ENCODE measurements around the gene VDR. TPM values are rescaled to one million over a fixed set of nuclear protein-coding genes. Genes with fewer than 3 reads are reported as not detected.
A peak's percentile ranks its signal among the peaks of the same experiment; 100 is the strongest.

Gene VDR
- total and polyA plus RNA-seq, 2 donors (not counting 1 experiment from before 2014, with no cell fraction given), result 16.2 to 24.4 TPM

DNA sequence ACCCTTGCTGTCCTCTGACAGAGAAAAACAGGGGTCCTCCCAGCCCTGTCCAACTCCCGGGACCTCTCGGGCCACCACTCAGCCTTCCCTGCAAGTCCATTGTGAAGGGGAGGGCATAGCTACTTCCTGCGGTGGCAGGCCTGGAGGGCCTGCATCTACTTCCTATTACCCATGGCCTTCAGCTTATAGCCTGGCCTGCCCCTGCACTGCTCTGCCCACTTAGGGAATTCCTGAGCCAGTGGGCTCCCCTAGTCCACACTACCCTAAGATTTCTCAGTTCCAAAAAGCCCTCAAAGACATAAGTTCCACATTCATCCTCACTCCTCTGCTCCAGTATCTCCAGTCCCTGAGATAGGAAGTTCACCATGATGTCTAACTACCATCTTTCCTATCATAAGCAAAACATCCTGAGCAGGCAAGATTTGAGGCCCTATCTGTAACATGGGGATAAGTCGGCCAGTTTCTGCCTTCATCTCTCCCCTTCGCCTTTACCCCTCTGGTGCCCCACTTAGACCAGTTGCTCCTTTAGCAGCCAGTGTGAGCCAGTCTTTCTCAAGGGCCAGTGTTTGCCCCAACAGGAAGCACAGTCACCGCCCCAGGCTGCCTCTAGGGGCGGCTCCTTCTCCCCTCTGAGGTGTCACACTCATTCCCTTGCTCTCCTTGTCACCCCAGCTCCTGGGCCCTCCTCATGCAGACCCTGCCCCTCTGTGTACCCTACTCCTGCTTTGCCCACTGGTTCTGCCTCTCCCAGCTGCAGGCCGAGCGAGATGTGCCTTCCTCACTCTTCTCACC lies 96.0 kb downstream of the VDR start:
- Histone ChIP-seq H3K27ac (ENCODE audit: insufficient read depth, low read length) (peak overlapping the region; percentile 60), H3K79me2 (ENCODE audit: control insufficient read depth, insufficient read depth, low read length) (peaks cover 88% of the 10 kb centered on the region), H3K9me3 (ENCODE audit: control insufficient read depth, insufficient read depth, low read depth, low read length) (no peaks in the 10 kb centered on the region), H3K36me3 (ENCODE audit: control insufficient read depth, insufficient read depth, low read length) (no peaks in the 10 kb centered on the region), H4K20me1 (ENCODE audit: control insufficient read depth, extremely low read depth, insufficient read depth, low read length) (no peaks in the 10 kb centered on the region), H3K4me3 (replicated peaks in 1 of 4; ENCODE audit: control extremely low read depth in 1 of 4, insufficient read depth in 1 of 4, low read depth in 3 of 4, low read length in 4 of 4) (no peak overlapping the region), H3K4me2 (ENCODE audit: extremely low read depth, insufficient read depth, low read length) (no peak overlapping the region), H3K9ac (ENCODE audit: insufficient read depth, low read length) (no peak overlapping the region), H3K27me3 (ENCODE audit: control insufficient read depth, insufficient read depth, low read length) (no peaks in the 10 kb centered on the region), H3K4me1 (ENCODE audit: control insufficient read depth, extremely low read depth, insufficient read depth, low read length) (peaks cover 62% of the 10 kb centered on the region), H2AFZ (ENCODE audit: low read length) (no peak overlapping the region)
- TF ChIP-seq CTCF (conservative IDR thresholded peaks at IDR 0.05 in 1 of 2, IDR thresholded peaks at IDR 0.05 in 1 of 2; ENCODE audit: low read depth in 1 of 2, low read length in 2 of 2) (peak; percentile 9 to 10), EZH2 (IDR thresholded peaks at IDR 0.05; ENCODE audit: low read length, missing control alignments) (no peak)
- DNase-seq (ENCODE audit: low read depth in 2 of 2), result no peak

- H3K4me2 ChIP-seq (ENCODE audit: extremely low read depth, insufficient read depth, low read length), result no peak overlapping the region
- peaks cover 61% of the 10 kb centered on the region for H3K4me1 ChIP-seq (ENCODE audit: control insufficient read depth, extremely low read depth, insufficient read depth, low read length)
- H3K4me3 ChIP-seq (replicated peaks in 1 of 4; ENCODE audit: control extremely low read depth in 1 of 4, insufficient read depth in 1 of 4, low read depth in 3 of 4, low read length in 4 of 4), result no peak overlapping the region
- peaks cover 4% of the 10 kb centered on the region for H3K36me3 ChIP-seq (ENCODE audit: control insufficient read depth, insufficient read depth, low read length)
- H2AFZ ChIP-seq (ENCODE audit: low read length), result no peak overlapping the region
- no peaks in the 10 kb centered on the region for H3K27me3 ChIP-seq (ENCODE audit: control insufficient read depth, insufficient read depth, low read length)
- TF ChIP-seq EZH2 (IDR thresholded peaks at IDR 0.05; ENCODE audit: low read length, missing control alignments) (no peak), CTCF (conservative IDR thresholded peaks at IDR 0.05 in 1 of 2, IDR thresholded peaks at IDR 0.05 in 1 of 2; ENCODE audit: low read depth in 1 of 2, low read length in 2 of 2) (no peak)
- peak in 1 of 2 donors; percentile 69 for DNase-seq (ENCODE audit: low read depth in 2 of 2)
- H3K27ac ChIP-seq (ENCODE audit: insufficient read depth, low read length), result peak overlapping the region; percentile 60
- no peak overlapping the region for H3K9ac ChIP-seq (ENCODE audit: insufficient read depth, low read length)
- peaks cover 89% of the 10 kb centered on the region for H3K79me2 ChIP-seq (ENCODE audit: control insufficient read depth, insufficient read depth, low read length)
- H3K9me3 ChIP-seq (ENCODE audit: control insufficient read depth, insufficient read depth, low read depth, low read length), result no peaks in the 10 kb centered on the region
- H4K20me1 ChIP-seq (ENCODE audit: control insufficient read depth, extremely low read depth, insufficient read depth, low read length), result no peaks in the 10 kb centered on the region
Measured at GRCh38 chr12:47808050-47808449, 96.7 kb downstream of the VDR start.

GRCh38 chr12:47807338-47807737 lies 97.5 kb downstream of the VDR start:
- no peak for DNase-seq (ENCODE audit: low read depth in 2 of 2)
- Histone ChIP-seq H3K9me3 (ENCODE audit: control insufficient read depth, insufficient read depth, low read depth, low read length) (no peaks in the 10 kb centered on the region), H2AFZ (ENCODE audit: low read length) (no peak overlapping the region), H3K9ac (ENCODE audit: insufficient read depth, low read length) (no peak overlapping the region), H3K4me2 (ENCODE audit: extremely low read depth, insufficient read depth, low read length) (no peak overlapping the region), H3K4me3 (replicated peaks in 1 of 4; ENCODE audit: control extremely low read depth in 1 of 4, insufficient read depth in 1 of 4, low read depth in 3 of 4, low read length in 4 of 4) (no peak overlapping the region), H3K4me1 (ENCODE audit: control insufficient read depth, extremely low read depth, insufficient read depth, low read length) (peaks cover 58% of the 10 kb centered on the region), H3K79me2 (ENCODE audit: control insufficient read depth, insufficient read depth, low read length) (peaks cover 97% of the 10 kb centered on the region), H4K20me1 (ENCODE audit: control insufficient read depth, extremely low read depth, insufficient read depth, low read length) (no peaks in the 10 kb centered on the region), H3K27me3 (ENCODE audit: control insufficient read depth, insufficient read depth, low read length) (no peaks in the 10 kb centered on the region), H3K27ac (ENCODE audit: insufficient read depth, low read length) (no peak overlapping the region), H3K36me3 (ENCODE audit: control insufficient read depth, insufficient read depth, low read length) (peaks cover 5% of the 10 kb centered on the region)
- TF ChIP-seq CTCF (conservative IDR thresholded peaks at IDR 0.05 in 1 of 2, IDR thresholded peaks at IDR 0.05 in 1 of 2; ENCODE audit: low read depth in 1 of 2, low read length in 2 of 2) (no peak), EZH2 (IDR thresholded peaks at IDR 0.05; ENCODE audit: low read length, missing control alignments) (no peak)
